GM12878 (cell line): Measurements from ENCODE around the gene SYT1. TPM values are rescaled to one million over a fixed set of nuclear protein-coding genes. Genes with fewer than 3 reads are reported as not detected.

ENCODE experiments used
- ATAC-seq: fragments of 200-7000 bp; cut with Tn5 transposase; 3 replicates; pipeline ENCODE4 v1.9.1; 2020; ENCODE audit warnings: mild to moderate bottlenecking, moderate library complexity
- BruUV-seq: library from RNA; stranded (reverse); fragments of 400-500 nt; replicated peaks from 2 replicates; lab custom pipeline; 2021; lab: Mats Ljungman, UMichigan
- CTCF ChIA-PET: fragments of 300-600 bp; sonication (Branson Sonifier 250); formaldehyde crosslinking; extraction: SDS; loops from one replicate; lab custom pipeline; 2021; ENCODE audit warnings: inconsistent platforms; lab: Yijun Ruan, JAX
- POLR2A ChIA-PET: fragments of 350-600 bp; formaldehyde crosslinking; extraction: SDS; loops from one replicate; lab custom pipeline; 2021; ENCODE audit warnings: inconsistent platforms; lab: Charles Lee
- RAD21 ChIA-PET: fragments of 300-600 bp; sonication (Branson Sonifier 250); formaldehyde crosslinking; loops from one replicate; lab custom pipeline; 2023; ENCODE audit warnings: antibody characterized with exemption; ENCODE audit not compliant: unreplicated experiment; lab: Charles Lee
- SMC1A ChIA-PET: fragments of 300-600 bp; sonication (Branson Sonifier 250); formaldehyde crosslinking; loops from one replicate; lab custom pipeline; 2023; ENCODE audit not compliant: unreplicated experiment, uncharacterized antibody; lab: Charles Lee
- DNase-seq: peaks from one replicate; pipeline ENCODE4 v3.0.0-alpha.2; 2011; ENCODE audit warnings: low read depth, low spot score
- FAIRE-seq: peaks from 3 replicates; lab custom pipeline; 2011; peaks lifted over from hg19 to GRCh38; lab: Jason Lieb, UNC
- H2AFZ ChIP-seq: 2 replicates; pipeline ENCODE4 v1.6.0; 2011; ENCODE audit warnings: low read depth, low read length, control low read depth; ENCODE audit not compliant: control insufficient read depth
- H3K27ac ChIP-seq: 2 replicates; pipeline ENCODE4 v1.5.1; 2011; ENCODE audit warnings: control low read depth; ENCODE audit not compliant: control insufficient read depth, insufficient read depth
- H3K27me3 ChIP-seq, 2 experiments: replicated peaks in 1 of 2; 2 replicates each; pipeline versions ENCODE4 v1.6.0 to v1.6.1; 2011; ENCODE audit warnings: low read length in 1 of 2; ENCODE audit not compliant: control insufficient read depth in 2 of 2, insufficient read depth in 2 of 2
- H3K36me3 ChIP-seq, 2 experiments: 2 replicates each; pipeline ENCODE4 v1.5.1; 2011; ENCODE audit warnings: low read length in 1 of 2; ENCODE audit not compliant: control insufficient read depth in 2 of 2, insufficient read depth in 2 of 2
- H3K4me1 ChIP-seq: 2 replicates; pipeline ENCODE4 v1.6.1; 2011; ENCODE audit warnings: mild to moderate bottlenecking, low read length, moderate library complexity, mixed read lengths; ENCODE audit not compliant: control insufficient read depth, insufficient read depth
- H3K4me2 ChIP-seq: 2 replicates; pipeline ENCODE4 v1.6.0; 2011; ENCODE audit warnings: control low read depth; ENCODE audit not compliant: control insufficient read depth, insufficient read depth
- H3K4me3 ChIP-seq: fragments of 200-600 bp; sonication (generic); 2 replicates; pipeline ENCODE4 v1.5.1; 2016
- H3K79me2 ChIP-seq: 2 replicates; pipeline ENCODE4 v1.6.0; 2011; ENCODE audit warnings: low read length; ENCODE audit not compliant: control insufficient read depth, insufficient read depth
- H3K9ac ChIP-seq: 2 replicates; pipeline ENCODE4 v1.8.0; 2011; ENCODE audit warnings: low read length, control low read depth, mixed read lengths; ENCODE audit not compliant: control insufficient read depth, insufficient read depth
- H3K9me3 ChIP-seq: replicated peaks from 3 replicates; pipeline ENCODE4 v1.5.1; 2011; ENCODE audit warnings: mild to moderate bottlenecking, low read length; ENCODE audit not compliant: control insufficient read depth, insufficient read depth
- H4K20me1 ChIP-seq: 2 replicates; pipeline ENCODE4 v1.6.0; 2011; ENCODE audit not compliant: control insufficient read depth, insufficient read depth
- BHLHE40 ChIP-seq, 2 experiments: fragments of 450-650 bp in 1 of 2; IDR thresholded peaks; 2 replicates each; pipeline ENCODE4 v1.6.1; 2011 to 2017; ENCODE audit warnings: low read depth in 2 of 2, borderline replicate concordance in 1 of 2, improper control_type of control experiment in 1 of 2, low read length in 1 of 2, mild to moderate bottlenecking in 1 of 2
- BMI1 ChIP-seq: fragments of 450-650 bp; IDR thresholded peaks from 2 replicates; pipeline ENCODE4 v1.6.1; 2016; ENCODE audit warnings: mild to moderate bottlenecking, moderate library complexity, borderline replicate concordance
- ESRRA ChIP-seq: IDR thresholded peaks from 2 replicates; pipeline ENCODE4 v1.6.1; 2012; ENCODE audit warnings: mild to moderate bottlenecking, low read length, improper control_type of control experiment
- MEF2A ChIP-seq: IDR thresholded peaks from 2 replicates; pipeline ENCODE4 v1.6.1; 2011; ENCODE audit warnings: low read depth, mild to moderate bottlenecking, low read length, moderate library complexity; ENCODE audit not compliant: insufficient read depth
- NR2F1 ChIP-seq: fragments of 450-650 bp; conservative IDR thresholded peaks from 2 replicates; pipeline ENCODE4 v1.6.1; 2017; ENCODE audit warnings: mild to moderate bottlenecking
- PML ChIP-seq: IDR thresholded peaks from 2 replicates; pipeline ENCODE4 v1.6.1; 2012; ENCODE audit warnings: low read length, inconsistent platforms
- SIX5 ChIP-seq: IDR thresholded peaks from 2 replicates; pipeline ENCODE4 v1.6.1; 2011; ENCODE audit warnings: mild to moderate bottlenecking, low read depth, low read length, moderate library complexity; ENCODE audit not compliant: severe bottlenecking
- SP1 ChIP-seq: IDR thresholded peaks from one replicate; pipeline ENCODE4 v1.6.1; 2011; ENCODE audit warnings: low read depth, low read length
- WGBS: methylation state at CpG from one replicate; pipeline ENCODE4 v1.1.6; 2016; ENCODE audit warnings: low lambda C conversion rate; ENCODE audit not compliant: insufficient replicate concordance, insufficient coverage; ENCODE audit errors: missing lambda C conversion rate; 5-methylcytosine and 5-hydroxymethylcytosine counted together
- in situ Hi-C: fragments of 300-500 bp; cut with MboI; formaldehyde crosslinking; loops from 9 replicates; pipeline ENCODE4 v1.14.3; 2018; ENCODE audit warnings: mixed read lengths
- intact Hi-C: fragments of 100-400 bp; cut with micrococcal nuclease; formaldehyde crosslinking; loops from one replicate; pipeline ENCODE4 v1.14.2; 2022; ENCODE audit not compliant: unreplicated experiment
- polyA plus RNA-seq, 11 experiments: library from polyadenylated mRNA; depleted of rRNA in 4 of 11; unstranded in 6 of 11; stranded (reverse) in 5 of 11; fragments of >200 nt; fragmentation: Nextera tagmentation in 4 of 11; fragmentation: Illumina TruSeq in 1 of 11; extraction: Ambion mirVana in 4 of 11; extraction: Trizol in 1 of 11; gene quantifications; 1 replicate in 1 of 11; 2 replicates in 10 of 11; pipeline versions ENCODE4 v1.2.1 to v1.2.3, GENCODE V29; 2011 to 2016; ENCODE audit warnings: inconsistent platforms in 2 of 11, missing spikeins in 2 of 11, low read depth in 1 of 11
- total RNA-seq, 4 experiments: library from RNA; depleted of rRNA in 3 of 4; stranded (reverse); fragments of >200 nt in 3 of 4; fragmentation: Illumina TruSeq in 1 of 4; extraction: Trizol in 1 of 4; gene quantifications; 2 replicates each; pipeline versions ENCODE4 v1.2.1 to v1.2.3, GENCODE V29; 2013 to 2021

The SYT1 gene
- total and polyA plus RNA-seq, 10 of the 15 experiments (the other 5 are each of a cell fraction or from before 2014, with no cell fraction given), result 0.10 to 0.28 TPM; not detected in 8

DNA sequence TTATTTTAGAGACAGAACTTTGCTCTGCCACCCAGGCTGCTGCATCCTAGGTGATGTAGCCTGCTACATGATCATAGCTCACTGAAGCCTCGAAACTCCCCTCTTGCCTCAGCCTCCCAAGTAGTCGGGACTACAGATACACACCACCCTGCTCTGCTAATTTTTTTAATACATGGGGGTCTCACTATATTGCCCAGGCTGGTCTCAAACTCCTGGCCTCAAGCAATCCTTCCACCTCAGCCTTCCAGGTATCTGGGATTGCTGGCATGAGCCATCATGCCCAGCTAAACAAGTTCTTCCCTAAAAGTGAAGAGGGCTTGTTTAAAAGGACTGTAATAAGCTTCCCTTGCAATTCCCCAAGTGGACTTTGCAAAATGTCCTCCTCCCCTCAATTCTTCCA lies 515.8 kb downstream of the SYT1 start:
- Histone ChIP-seq H2AFZ (no peak overlapping the region), H3K9ac (no peak overlapping the region), H3K36me3 (no peaks in the 10 kb centered on the region), H3K4me1 (no peaks in the 10 kb centered on the region), H3K4me3 (no peak overlapping the region), H4K20me1 (no peaks in the 10 kb centered on the region), H3K4me2 (no peak overlapping the region), H3K27ac (no peak overlapping the region), H3K9me3 (no peaks in the 10 kb centered on the region), H3K27me3 (no peaks in the 10 kb centered on the region), H3K79me2 (no peaks in the 10 kb centered on the region)
- WGBS, result 11% methylated on average over 2 of the region's 2 CpGs
- RAD21 ChIA-PET, result no interaction called here
- no peak for ATAC-seq
- DNase-seq, result no peak
- in situ Hi-C loops, result no loop called here
- FAIRE-seq, result no peak
- no TSS peak for BruUV-seq
- TF ChIP-seq BHLHE40 (IDR thresholded peaks at IDR 0.05; ENCODE audit: borderline replicate concordance in 1 of 2, low read depth in 2 of 2, low read length in 1 of 2) (no peak), ESRRA (no peak), NR2F1 (no peak), BMI1 (no peak), SIX5 (no peak), PML (no peak), SP1 (no peak), MEF2A (no peak)
- SMC1A ChIA-PET, result no interaction called here
- intact Hi-C loops, result no loop called here
- CTCF ChIA-PET, result no interaction called here
- POLR2A ChIA-PET, result no interaction called here
